NCI-H187 (cell line): ENCODE results near the gene CLMN.

ENCODE experiments used
- DNase-seq, 2 experiments: peaks; one replicate each; lab custom pipeline; 2025; lab: John Stamatoyannopoulos, UW

CLMN gene

DNA sequence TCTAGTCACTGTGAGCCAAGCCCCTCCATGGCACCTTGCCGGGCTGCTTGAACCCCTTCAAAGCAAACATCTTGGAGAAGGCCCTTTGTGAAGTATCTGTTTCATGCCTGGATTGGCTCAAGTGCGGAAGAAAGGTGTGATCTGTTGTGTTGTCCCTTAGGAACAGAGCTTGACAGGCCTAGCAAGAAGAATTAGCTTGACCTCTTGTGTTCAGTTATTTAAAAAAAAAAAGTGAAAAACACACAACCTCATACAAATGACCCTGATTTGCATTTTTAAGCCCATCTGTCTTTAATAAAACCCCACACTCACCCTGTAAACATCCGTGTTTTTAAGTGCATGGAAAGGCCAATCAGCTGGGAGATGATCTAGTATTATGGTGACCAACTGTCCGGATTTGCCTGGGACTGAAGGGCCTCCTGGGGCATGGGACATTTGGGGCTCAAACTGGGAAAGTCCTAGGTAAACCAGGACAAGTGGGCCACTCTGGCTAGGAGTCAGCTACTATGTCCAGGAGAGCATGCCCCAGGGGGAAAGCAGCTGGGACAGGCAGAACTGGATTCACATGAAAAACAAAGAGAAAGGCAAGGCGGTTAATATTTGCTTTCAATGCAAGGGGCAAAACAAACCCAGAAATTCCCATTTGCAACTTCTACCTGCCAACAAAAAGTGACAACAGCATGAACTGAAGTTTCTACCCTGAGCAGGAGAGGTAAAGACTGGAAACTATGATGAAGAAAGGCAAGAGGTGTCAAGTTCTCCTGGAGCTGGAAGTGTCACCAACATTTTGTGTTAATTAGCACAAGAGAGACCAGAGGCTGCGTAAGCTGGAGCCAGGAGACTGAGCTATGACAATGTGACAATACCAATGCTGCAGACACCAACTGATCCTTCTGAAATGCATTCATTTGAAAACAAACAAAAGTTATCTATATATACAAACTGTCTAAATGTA, 78.6 kb downstream of the CLMN start:
- no peak for DNase-seq

DNA sequence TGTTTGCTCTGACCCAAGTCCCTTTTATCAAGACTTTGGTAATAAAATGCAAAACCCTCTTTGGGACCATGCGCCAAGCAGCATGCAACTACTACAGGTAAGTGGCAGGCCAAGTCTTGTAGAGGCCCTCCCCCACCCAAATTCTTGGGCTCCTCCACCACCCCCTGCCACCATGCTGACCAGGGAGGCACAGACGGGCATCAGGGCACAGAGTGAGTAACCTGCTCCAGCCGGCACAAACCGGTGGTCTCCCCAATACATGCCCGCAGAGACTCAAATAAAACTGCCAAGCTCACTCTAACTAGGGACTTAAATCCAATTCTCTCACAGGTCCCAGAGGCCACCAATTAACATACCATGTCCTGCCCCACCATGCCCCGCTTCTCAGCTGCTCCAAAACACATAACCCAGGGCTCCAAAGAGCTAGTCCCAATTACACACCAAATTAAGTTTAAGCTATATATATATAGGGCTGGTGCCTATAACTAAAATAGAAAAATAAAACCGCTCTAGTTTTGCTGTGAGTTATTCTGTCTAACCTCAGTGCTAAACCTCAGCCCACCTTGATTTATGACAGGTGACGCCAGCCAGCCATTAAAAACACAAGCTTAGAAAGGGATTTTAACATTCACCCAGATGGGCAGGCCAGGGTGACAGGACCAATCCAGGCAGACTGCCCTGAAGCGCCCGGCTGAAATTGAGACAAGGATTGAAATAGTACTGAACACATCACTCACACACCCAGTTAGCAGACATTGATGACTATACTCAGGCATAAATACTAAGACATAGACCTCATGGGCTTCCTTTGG, 81.0 kb downstream of the CLMN start:
- no peak for DNase-seq

- no peak for DNase-seq
Observed at GRCh38 chr14:95237958-95238340, 81.8 kb downstream of the CLMN start.

GRCh38 chr14:95237121-95237957, 82.4 kb downstream of the CLMN start:
- no peak for DNase-seq

- DNase-seq, result no peak
Observed at GRCh38 chr14:95236221-95236620, 83.5 kb downstream of the CLMN start.

GRCh38 chr14:95235767-95236166, 83.9 kb downstream of the CLMN start:
- DNase-seq, result no peak

DNA sequence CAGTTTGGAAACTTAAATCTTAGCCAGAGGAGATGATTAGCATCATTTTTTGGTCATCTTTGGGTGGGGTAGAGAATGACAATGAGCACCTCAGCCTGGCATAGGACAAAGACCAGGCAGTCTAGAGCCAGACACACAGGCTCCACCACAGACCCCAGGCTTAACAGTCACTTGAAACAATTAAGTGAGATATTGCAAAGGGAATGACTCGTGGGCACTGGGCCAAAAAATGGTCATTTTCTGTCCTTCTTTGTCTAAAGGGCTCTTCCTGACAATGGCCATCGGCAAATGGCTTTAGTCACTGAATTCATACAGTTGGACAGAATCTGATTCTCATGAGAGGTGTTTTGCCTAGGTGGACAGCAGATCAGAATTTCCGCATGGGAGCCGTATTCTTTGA, 84.4 kb downstream of the CLMN start:
- DNase-seq, result no peak

GRCh38 chr14:95234426-95234825, 85.3 kb downstream of the CLMN start:
- DNase-seq, result no peak

DNA sequence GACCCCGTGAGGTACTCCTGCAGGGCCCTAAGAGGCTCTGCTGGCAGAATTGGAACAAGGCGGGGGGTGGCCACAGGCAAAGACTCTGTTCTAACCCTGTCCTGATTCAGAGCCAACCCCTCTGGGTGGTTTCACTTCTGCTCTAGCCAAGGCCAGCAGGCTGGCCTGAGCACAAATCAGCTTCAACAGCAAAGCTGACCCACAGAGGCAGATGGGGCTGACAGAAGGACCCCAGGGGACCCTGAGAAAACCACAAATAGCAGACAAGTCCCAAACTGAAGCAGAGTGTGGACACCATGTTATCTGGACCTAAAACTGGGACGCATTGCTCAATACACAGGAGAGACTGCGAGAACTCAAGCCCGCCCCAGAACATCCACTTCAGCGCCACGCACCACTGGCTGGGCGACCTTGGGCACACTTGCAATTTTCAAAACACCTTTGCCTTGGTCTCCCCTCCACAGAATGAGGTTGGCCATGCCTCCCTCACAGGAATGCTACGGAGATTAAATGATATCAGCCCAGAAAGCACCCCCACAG, 85.9 kb downstream of the CLMN start:
- no peak for DNase-seq

DNA sequence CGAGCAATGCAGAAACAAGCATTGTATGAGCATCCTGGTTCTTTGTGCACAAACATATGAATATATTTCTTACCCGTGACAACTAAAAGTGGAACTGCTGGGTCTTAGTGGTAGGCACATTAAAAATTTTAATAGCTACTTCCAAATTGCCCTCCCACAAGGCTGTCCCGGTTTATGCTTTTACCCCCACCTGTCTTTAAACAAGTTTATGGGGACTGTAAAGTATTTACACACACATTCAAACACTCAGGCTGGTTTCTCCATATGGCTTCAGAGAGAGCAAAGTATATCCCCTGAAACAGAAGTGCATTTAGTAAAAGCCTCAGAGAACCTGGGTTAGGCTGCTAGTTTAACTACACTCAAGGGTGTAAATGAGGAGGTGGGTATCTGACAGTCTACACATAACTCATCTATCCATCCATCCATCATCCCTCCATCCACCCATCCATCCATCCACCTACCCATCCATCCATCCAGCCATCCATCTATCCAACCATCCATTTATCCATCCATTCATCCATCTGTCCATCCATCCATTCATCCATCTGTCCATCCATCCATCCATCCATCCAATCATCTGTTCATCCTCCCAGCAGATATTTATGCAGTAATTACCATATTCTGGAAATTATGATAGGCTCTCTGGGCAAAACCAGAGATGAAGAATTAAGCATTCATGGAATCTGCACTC, 86.7 kb downstream of the CLMN start:
- DNase-seq, result no peak

DNA sequence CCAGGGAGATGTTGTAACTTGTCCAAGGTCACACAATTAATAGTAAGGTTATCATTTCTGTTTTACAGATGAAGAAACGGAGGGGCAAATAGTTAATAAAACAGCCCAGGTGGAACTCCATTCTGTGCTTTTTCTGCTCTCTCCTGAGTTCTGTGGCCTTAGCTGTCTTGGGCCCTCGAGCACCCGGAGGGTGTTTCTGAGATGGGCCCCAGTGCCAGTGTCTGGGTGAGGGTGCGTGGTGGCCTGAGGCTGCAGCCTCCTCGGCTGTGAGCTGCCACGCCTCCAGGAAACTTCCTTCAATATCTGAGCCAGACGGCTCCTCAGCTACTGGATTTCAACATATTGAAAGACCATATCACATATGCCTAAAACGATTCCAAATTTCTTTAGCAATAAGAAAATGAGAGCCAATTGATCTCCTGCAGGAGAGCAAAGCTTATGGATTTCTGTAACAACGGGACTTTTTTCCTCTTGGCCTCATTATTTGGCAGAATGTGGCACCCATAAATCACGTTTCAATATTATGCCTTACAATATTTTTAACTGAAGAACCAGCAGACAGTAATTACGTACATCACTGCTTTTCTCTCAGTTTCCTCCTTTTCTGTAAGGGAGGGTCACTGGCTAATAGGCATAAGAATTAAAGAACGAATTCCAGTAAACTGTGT, 87.6 kb downstream of the CLMN start:
- DNase-seq, result no peak

DNA sequence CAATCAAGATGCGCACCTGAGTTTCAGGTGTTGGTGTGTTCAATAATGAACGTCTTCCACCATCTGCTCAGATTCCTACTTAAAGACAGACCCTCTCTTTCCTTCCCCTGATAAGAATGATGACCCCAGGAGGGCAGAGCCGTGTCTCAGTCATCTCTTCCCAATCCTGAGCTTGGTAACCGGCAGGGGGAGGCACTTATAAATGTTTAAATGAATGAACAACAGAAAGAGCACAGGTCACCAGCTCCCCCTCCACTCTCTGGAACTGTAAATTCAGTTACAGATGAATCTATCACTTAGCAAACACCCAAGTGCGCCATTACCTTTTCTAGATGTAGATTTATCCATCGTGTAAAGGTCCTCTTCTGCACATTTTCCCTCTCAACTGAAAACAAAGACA, 90.0 kb downstream of the CLMN start:
- no peak for DNase-seq

DNA sequence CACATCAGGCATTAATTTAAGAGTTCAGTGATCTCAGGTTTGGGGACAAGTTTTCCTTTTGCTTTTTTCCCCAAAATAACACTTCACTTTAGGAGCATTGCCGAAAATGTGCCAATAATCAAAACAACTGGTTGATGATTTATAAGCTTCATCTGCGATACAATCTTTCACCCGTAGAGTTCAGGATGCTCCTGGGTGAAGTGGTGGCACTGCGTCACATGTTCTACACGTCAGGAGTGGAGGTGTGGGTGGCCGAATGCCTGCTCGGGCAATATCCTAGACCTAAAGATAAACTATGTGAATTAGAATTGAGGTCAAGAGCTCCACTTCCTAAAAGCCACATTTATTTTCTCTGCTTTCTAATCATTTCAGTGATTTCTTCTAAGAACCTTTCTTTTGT, 91.5 kb downstream of the CLMN start:
- no peak for DNase-seq

- DNase-seq, result no peak
Observed at GRCh38 chr14:95227279-95227860, 92.3 kb downstream of the CLMN start.

GRCh38 chr14:95226801-95227200, 92.9 kb downstream of the CLMN start:
- DNase-seq, result no peak

DNA sequence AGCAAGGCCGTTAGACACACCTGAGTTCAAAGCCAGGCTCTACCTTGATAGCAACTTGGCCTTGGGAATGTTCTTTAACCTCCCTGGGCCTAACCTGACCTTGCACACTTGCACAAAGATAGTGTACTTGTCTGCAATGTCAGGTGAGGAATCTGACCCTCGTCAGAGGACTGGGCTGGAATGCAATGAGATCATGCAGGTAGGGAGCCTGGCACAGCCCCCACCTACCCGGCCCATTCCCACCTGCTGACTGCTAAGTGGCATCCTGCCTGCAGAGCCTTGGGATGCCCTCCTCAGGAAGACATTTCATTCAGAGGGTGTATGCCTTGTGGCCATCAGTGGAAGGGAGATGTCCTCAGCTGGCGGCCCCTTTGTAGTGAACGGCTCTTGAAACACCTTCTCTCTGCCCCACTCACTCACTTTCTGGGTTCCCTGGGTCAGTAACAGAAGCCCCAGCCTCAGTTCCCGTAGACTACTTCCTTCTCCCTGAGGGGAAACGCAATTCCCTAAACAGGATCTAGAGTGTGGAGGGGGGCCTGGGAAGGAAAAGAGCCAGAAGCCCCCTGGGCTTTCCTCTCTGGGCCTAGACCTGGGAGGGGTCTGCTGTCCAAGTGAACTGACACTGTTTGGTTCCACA, 94.3 kb downstream of the CLMN start:
- DNase-seq, result no peak

DNA sequence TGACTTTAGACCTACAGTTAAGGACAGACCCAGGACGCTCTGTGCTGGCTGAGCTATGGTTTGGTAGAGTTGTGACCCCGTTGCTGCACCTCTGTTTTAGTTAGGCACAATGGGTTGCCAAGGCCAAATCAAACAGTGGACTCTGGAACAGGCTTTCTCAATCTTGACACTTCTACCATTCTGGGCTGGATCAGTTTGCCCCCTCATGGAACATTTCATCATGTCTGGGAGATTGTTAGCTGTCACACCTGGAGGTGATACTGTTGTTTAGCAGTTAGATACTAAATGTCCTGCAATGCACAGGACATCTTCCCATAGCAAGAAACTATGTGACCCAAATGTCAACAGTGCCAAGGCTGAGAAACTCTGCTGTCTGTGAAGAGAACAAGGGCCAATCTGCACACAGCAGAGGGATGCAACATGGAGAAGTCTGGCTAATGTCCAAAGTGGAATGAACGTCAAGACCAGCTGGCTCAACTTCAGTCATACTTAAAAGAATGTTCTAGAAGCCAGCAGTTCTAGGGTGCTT, 96.8 kb downstream of the CLMN start:
- DNase-seq, result no peak

DNA sequence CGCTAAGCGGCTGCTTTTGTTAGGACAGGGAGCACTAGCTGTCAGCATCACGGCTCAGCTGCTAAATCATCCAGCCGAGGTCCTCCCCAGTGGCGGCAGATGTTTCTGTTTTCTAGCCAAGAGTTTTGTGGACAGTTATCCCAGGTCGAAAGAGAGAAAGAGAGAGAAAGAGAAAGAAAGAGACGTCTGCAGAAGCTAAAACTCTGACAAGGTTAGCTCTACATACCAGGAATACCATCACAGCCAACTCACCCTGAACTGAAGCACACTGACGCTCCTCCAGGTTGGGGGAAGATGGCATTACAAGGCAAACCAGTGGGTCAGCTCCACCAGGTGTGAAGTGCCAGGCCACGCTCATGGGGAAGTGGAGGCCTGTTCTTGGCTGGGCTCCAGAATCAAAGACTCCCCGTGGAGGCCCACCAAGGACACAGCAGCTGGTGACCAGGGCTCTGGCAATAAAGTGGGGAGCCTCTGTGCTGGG, 97.5 kb downstream of the CLMN start:
- DNase-seq, result no peak

GRCh38 chr14:95221531-95221930, 98.2 kb downstream of the CLMN start:
- no peak for DNase-seq
